ENCODE data around the gene SLIT1.
A peak's percentile ranks its signal among the peaks of the same experiment; 100 is the strongest.

SLIT1 gene

DNA sequence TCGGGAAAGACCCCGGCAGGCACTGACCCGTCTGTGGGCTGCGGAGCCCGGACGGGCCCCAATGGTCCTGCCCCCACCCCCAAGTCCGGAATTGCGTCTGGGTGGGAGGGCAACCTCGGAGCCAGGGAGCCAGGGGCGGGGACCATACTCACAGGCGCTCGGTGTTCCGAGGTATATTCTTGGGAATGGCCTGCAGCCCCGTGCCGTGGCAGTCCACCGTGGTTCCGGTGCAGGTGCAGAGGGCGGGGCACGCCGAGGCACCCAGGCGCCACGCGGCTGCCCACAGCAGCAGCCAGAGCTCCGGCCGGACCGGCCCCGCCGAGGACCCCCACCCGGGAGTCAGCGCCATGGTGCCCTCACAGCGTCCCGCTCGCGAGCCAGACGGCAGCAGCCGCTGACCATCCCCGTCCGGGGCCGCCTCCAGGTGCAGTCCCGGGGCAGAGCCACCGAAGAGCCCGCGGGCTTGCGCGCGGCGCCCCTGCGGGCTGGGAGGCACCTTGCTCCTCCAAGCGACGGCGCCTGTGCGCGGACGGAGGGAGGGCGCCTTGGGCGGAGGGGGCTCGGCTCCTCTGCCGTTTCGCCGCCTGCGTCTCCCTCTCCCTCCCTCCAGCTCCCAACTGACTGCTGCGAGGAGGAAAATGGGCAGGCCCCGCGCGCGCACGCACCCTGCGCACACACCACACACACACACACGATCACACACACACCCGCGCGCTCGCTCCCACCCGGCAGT, at the start of gene SLIT1:
TSS of gene SLIT1 (minus strand) at position 634 of the 733 bp plus-strand sequence. CDS start at position 349, 285 bp downstream.
- no peak for DNase-seq (ENCODE audit: low read depth, low spot score)

DNA sequence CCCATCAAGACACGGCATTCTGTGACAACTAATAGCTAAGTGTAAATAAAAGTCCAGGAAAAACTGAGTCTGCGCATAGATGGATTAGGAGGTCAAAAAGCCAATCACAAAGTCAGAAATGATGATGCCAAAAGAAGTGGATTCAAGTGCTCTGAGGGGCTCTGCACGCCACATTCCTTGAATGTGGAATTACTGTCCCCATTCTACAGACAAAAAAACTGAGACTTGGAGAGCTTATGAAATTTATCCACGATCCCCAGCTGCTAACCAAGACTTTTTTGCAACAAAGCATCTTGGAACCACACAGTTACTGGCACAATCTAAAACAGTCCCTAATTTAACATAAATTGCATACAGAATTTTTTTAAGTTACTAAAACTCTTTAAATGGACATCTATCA, 49.6 kb upstream of the SLIT1 start:
- no peak for DNase-seq (ENCODE audit: low read depth, low spot score)

DNA sequence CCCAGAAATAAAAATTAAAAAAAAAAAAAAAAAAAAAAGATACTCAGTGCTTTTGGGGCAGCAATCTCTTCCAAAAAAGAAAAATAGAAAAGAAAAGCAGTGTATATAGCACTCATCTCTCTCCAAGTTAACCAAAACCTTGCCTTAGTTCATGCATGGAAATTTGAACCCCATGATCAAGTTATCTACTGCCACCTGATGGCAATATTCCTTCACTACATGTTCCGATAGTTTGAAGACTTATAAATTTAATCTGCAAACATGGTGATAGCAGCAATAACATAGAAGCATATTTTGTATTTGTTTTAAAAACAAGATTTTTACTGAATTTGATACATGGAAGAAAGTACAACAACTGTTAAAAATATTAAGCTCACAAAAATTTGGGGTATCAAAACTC, 48.6 kb upstream of the SLIT1 start:
- no peak for DNase-seq (ENCODE audit: low read depth, low spot score)

DNA sequence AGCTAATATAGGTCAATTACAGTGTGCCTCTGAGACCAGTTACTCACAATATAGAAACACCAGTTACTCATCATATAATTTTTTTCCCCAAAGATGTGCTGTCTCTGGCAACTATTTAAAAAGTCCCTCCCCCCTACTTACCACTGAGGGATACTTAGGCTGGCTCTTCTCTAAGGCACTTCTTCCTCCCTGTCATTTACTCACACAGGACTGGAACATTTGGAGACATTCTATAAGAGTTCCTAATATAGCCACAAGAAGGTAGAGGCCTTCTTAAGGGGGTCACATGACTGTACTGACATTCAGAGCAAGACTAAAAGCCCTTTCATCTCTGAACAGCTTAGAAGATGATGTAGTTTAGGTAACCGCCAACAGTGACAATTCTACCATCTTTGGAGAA, 44.4 kb upstream of the SLIT1 start:
- DNase-seq (ENCODE audit: low read depth, low spot score), result no peak

DNA sequence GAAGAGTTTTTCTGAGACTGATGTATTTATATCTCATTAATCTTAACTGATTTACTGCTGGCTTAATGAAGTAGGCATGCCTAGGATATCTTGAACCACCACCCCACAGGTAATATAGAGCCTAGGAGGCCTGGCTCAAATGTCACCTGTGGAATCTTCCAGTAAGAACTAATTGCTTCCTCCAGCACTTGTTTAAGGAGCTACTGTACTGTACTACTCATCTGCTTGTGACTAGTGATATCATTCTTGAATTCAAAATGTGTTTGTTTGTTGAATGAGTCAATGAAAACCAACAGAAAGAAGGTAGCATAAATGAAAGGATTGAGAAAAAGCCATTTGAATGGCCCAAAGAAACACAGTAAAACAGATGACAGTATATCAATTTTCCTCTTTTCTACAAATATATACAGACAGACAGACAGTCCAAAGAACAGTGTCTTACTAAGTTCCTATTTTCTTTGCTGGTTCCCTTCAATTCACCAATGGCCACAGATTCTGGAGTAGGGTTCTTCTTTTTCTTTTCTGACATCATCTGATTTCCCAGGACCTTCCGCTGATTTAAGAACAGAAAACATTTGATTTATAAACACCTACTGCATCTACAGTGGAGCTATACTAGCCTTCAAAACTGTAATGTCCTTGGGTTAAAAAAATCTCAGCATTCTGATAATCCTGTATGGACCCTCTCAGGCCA, 43.7 kb upstream of the SLIT1 start:
- DNase-seq (ENCODE audit: low read depth, low spot score), result no peak

DNA sequence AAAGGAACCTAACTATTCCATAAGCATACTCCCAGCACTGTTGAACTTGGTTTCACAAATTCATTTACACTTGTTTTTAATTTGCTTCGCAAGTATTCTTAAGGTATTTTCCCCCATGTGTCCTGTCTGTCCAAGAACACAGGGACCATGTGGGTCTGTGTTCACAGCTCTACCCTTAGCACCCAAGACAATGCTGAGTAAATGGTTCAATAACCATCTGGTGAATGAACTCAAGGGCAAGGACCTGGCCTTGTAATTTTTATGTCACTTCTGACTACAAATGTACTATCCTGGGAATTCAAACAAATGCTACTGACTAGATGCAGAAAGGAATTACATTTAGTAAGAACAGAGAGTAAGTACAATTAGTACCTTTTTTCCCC, 43.0 kb upstream of the SLIT1 start:
- no peak for DNase-seq (ENCODE audit: low read depth, low spot score)

DNA sequence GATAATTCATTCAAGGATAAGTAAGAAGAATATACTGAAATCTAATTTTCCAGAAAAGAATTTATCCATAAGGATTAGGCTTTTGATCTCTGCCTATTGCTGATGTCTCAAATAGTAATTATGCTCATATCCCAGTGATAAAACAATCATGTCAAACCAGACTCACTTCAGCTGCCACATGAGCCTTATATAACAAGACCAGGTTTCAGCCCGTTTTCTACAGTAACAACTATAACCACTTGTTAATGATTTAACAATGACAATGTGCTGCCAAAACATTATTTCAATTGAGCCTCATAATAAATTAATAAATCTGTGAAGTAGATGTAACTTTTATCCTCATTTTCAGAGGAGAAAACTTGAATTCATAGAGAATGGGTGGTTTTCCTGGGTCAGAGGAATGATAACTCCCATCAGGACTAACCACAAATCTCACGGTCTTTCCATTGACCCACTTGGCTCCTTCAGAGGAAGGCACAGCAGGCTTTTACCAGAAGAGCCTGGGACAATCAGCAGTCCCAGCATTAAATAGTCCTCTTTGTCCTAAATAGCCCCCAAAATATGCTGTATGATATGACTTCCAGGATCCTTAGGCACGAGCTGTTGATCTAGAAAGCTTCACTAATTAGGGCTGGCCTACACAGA, 42.5 kb upstream of the SLIT1 start:
- no peak for DNase-seq (ENCODE audit: low read depth, low spot score)

DNA sequence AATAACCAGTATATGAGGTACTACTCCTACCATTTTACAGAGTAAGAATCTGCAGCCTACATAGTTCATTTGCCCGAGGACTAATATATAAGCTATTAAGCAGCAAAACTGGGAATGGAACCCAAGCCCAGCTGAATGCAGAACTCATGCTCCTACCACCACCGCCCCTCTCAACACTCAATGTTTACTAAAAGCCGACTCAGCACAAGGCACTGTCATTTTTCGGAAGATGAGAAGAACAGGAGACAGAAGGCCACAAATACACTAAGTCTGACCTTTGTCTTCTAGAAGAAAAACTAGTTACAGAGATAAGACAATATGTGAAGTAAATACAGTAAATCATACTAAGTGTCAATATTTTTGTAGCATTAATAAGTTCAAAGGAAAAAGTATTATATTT, 40.6 kb upstream of the SLIT1 start:
- DNase-seq (ENCODE audit: low read depth, low spot score), result no peak

DNA sequence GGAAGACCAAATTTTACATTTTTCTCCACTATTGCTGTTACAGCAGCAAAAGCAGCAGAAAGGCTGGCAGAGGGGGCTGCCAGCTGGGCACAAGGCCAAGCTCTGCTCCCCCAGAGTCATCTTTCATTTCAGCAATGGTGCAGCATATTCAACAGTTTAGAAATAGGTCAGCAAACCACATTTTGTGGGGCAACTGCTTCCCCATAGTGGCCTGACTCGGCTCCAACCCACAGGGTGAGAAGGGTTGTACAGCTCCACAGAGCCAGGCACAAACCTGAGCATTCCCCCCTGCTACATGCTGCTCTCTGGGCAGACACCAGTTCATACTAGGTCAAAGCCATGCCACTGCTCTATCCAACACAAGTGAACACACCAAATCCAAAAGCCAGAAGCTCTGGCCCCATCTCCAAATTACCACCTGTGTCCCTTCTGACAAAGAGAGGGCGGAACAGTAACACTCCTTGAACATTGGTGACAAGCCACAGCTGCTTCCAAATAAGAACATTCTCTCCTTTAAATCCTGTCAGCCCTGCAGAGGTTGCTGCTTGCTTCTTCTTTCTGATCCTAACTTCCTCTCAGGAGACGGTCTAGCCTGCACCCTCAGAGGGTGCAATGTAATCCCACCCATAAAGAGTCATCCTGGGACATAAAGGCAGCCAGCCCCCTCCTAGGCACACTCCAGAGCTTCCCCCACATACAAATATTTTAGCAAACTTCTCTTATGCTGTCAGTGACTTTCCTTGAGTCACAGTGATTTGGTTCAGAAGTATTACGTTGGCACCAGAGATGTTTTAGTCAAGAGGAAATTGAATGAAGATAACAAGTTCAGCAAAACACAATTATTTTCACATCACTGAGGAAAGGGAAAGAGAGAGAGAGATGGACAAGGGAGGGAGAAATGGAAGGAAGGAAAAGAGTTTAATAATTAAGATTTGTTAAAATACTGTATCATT, 39.0 kb upstream of the SLIT1 start:
- DNase-seq (ENCODE audit: low read depth, low spot score), result no peak

DNA sequence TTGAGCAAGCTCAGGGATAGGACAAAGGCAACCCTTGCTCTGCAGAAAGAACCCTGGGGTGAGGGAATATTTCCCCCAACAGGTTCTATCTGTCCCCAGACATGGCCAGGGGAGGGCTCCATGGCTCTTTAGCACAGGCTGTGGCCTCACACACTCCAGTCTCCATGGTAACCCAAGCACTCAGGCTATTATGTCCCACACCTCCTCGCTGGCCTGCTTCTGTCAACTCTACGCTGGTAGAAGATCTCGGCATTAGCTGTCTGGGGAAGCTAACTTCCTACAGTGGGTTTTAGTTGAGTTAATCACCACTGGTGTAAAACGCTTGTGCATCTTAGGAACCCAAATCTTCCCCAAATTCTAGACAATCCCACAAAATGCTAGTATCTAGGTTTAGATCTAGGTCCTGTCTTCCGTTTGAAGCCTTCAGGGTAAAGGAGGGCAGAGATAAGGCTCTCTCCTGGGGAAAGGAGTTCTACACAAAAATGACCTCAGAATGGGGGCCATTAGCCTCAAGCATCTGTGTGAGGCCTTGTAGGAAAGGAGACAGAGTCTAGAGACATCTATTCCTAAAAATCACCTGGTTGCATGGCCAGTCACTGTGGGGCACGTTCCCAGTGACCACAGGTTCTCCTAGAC, 36.7 kb upstream of the SLIT1 start:
- DNase-seq (ENCODE audit: low read depth, low spot score), result peak; percentile 59

DNA sequence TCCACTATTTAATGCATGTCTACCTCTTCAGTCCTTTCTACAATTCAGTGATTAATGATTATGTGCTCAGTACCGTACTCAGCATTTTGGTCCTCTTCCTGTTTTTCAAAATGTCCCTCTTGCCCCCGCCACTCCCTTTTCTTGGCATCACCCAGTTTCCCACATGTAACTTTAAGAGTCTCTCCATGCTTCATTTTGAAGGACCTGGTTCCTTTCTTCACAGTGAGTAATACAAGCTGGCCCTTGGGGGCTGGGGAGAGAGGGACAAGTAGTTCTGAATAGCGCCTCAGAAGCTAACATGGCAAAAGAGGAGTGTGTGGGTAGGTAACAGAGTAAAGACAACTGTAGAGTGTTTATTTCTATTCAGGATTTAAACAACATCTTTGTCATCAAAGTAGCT, 34.6 kb upstream of the SLIT1 start:
- no peak for DNase-seq (ENCODE audit: low read depth, low spot score)

DNA sequence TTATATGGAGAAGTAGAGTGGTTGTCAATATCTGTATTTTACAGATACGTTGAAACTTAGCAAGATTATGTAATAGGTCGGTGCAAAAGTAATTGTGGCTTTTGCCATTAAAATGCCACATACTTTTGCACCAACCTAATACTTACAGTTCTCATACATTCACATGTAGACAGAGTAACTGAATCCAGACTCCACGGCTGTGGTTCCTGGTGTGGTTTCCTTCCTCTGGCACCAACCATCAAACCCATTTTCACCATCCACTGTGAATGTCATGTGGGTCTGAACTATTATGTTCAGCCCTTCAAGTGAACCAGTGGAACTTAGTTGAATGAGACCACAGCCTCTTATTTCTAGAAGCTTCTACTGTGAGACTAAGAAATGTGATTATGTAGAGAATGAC, 31.5 kb upstream of the SLIT1 start:
- no peak for DNase-seq (ENCODE audit: low read depth, low spot score)

DNA sequence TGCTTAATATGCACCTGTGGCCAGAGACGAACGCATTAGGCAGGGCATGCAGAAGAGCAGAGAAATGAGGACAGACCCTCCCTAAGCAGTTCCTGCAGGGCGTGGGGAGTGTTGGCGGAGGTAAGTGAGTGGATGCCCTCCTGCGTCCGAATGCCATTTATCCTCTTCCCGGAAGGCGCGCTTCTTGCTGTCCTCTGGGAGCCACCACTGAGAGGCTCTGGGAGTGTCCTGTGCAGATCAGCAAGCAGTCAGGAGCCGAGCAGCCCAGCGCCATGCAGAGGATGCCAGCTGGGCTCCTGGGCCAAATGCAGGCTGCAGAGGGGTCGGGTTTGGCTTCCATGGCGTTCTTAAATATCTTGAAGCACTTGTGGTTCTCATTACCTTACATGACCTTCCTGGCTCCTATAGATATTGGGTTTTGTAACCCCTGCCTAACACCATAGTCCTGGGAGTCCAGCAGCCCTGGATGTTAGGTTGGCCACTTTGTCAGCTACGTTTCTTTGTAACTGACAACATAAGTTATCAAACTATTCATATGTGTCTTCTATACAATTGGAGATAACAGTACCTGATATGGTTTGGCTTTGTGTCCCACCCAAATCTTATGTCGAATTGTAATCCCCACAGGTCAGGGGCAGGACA, 30.0 kb upstream of the SLIT1 start:
- DNase-seq (ENCODE audit: low read depth, low spot score), result no peak

DNA sequence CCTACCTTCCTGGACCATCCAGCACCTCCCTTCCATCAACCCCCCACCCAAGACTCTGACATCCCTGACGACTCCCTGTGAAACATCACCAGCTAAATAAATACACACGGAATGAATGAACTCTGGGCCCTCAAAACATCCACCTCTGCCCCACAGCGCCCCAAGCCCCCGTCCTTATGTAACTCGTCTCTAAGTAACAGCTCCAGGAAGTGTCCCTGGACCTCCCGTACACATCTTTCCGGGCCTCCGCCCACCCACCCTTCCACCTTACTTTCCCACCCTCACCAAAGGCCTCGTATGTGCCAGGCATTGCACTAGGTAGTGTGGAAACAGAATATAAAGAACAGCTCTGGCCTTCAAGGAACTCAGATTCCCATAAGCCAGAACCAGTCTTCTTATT, 27.7 kb upstream of the SLIT1 start:
- no peak for DNase-seq (ENCODE audit: low read depth, low spot score)

DNA sequence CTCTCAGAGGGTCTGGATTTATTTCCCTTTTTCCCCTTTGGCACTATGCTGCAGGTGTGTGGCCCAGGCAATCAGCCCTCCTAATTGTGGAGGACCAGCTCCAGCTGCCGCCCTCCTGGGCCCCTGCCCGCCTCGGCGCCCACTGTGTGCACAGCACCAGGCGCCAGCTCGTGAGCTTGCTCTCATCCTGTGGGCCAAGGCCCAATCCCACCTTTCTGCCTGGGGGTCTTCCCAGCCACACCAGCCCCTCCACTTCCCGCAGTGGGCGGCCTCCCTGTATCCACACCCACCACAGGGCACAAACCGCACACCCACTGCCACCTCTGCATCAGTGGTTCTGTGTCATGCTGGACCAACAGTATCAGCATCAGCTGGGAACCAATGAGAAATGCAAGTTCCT, 25.5 kb upstream of the SLIT1 start:
- DNase-seq (ENCODE audit: low read depth, low spot score), result no peak

DNA sequence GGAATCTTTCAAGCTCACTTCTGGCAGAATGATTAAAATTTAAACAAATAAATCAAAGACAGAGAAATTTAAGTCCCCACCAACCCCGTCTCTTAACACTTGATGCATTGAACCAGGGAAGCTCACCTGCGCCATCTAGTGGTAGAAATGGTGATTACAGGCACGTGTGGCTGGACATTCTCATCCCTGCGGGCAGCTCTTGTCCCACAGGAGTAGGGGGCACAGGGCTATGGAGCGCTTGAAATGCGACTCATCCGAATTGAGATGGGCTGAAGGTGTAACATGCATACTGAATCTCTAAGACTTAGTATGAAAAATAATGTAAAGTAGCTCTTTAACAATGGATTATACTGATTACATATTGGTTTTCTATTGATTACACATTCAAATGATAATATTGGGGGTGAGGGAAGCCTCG, 24.8 kb upstream of the SLIT1 start:
- DNase-seq (ENCODE audit: low read depth, low spot score), result no peak

DNA sequence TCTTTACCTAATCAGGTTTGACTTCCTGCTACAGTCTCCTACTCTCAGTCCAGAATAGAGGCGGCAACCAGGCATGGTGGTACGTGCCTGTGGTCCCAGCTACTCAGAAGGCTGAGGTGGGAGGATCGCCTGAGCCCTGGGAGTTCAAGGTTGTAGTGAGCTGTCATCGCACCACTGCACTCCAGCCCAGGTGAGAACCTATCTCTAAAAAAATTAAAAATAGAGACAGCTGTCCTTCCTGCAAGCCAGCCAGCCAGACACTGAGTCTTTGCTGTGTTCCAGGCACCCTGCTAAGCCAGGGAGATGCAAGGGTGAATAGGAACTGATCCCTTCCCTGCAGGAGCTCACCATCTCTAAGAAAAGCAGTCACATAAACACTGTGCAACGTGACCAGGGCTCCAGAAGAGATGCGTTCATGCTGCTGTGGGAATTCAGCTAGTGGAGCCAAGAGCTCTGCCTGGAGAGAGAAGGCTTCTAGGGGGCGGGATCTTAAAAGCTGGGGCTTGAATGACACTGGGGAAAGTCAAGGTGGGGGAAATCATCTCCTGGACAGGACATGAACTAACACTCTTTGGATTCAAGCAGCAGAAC, 22.1 kb upstream of the SLIT1 start:
- no peak for DNase-seq (ENCODE audit: low read depth, low spot score)

DNA sequence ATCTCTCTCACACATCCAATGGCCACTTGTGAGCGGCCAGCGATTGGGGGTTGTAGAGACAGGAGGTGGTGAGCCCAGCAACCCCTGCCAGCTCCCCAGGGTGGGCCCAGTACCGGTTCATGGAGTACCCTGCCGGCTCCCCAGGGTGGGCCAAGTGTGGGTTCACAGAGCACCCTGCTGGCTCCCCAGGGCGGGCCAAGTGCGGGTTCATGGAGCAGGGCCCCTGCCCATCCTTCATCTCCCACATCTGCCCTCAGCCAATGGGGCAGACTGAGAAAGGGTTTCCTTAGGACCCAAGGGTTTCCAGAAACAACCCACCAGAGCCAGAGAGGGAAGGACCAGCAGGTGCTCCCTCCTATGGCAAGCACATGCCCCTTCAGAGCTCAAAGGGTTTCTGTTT, 21.4 kb upstream of the SLIT1 start:
- no peak for DNase-seq (ENCODE audit: low read depth, low spot score)

DNA sequence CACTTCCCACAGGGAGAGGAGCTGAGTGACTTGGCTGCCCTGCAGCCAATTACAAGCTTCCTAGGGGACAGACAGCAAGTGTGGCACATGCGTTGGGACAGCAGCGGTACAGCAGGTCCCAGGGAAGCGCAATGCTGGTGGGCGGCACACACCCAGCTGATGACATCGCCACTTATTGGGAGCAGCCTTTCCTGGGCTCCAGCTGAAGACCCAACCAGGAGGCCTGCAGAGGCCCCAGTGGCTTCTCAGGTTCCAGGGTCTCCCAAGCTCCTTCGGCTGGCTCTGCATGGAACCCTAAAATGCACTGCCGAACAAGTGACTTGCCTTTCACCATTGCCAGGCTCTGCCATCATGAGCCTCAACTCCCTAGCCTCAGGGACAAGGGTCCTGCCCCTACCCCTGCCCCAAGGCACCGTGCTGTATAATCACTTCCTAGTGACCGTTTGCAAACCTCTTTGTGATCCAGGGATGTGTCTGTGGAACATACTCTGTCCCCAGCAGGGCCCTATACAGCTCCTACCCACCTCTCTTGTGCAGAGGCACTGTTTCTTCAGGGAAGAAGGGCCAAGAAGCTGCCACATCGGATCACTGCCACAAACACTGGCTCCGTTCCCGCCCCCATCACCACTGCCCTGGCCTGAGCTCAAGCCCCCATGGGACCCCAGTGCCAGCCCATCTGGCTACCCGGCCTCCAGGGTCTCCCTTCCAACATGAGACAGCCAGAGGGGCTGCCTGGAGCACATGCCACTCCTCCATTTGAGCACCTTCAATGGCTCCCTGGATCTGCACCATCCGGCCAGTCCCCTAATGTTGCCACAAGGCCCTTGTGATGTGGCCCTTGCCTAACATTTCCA, 19.3 kb upstream of the SLIT1 start:
- no peak for DNase-seq (ENCODE audit: low read depth, low spot score)

DNA sequence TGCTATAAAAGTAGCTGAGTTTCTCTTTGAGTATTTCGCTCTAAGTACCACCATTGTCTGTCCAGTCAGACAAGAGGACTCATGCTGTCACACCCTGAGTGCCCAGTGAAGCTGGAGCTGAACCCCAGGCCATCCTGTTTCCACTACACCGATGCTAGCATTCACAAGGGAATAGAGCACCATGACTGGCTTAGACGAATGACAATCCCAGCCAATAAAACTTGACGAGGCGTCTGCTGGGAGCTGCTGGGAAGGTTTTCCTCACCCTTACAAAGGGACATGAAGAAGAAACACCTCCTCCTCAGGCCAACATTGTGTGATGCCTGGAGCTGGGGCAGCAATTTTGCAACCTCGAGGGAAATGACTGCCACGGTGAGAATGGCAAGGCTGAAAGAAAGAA, 17.5 kb upstream of the SLIT1 start:
- DNase-seq (ENCODE audit: low read depth, low spot score), result no peak

Measured in iPS DF 19.7 (cell line).